T-helper 22 cell (primary cell): ENCODE results near the gene CD8B2.
"Not testable (repeated sequence)": the region's sequence is repeated elsewhere in the genome, so short reads cannot be mapped to it uniquely, and the experiment has no call there.

Experiments used
- DNase-seq: peaks from one replicate; pipeline ENCODE4 v3.0.0-alpha.2; 2020; ENCODE audit warnings: low read depth

Gene CD8B2

GRCh38 chr2:106486551-106487385, at the start of gene CD8B2:
Gene CD8B2 (plus strand): TSS chr2:106487364. CDS start chr2:106487427, 63 bp downstream.
- not testable (repeated sequence) for DNase-seq

GRCh38 chr2:106461882-106462281, 25.3 kb upstream of the CD8B2 start:
- not testable (repeated sequence) for DNase-seq

GRCh38 chr2:106467516-106467915, 19.6 kb upstream of the CD8B2 start:
- DNase-seq = not testable (repeated sequence)

- DNase-seq = not testable (repeated sequence)
Observed at GRCh38 chr2:106468107-106468506, 19.1 kb upstream of the CD8B2 start, which contains the start of gene RGPD3. Gene RGPD3 (minus strand): TSS chr2:106468413. CDS start chr2:106468288, 125 bp downstream.

GRCh38 chr2:106470658-106471057, 16.5 kb upstream of the CD8B2 start:
- peak; percentile 6 for DNase-seq

- not testable (repeated sequence) for DNase-seq
Observed at GRCh38 chr2:106477647-106478046, 9.5 kb upstream of the CD8B2 start.

GRCh38 chr2:106479563-106479962, 7.6 kb upstream of the CD8B2 start:
- not testable (repeated sequence) for DNase-seq

- DNase-seq = not testable (repeated sequence)
Observed at GRCh38 chr2:106487386-106488191, 425 bp downstream of the CD8B2 start.

- not testable (repeated sequence) for DNase-seq
Observed at GRCh38 chr2:106489701-106490100, 2.5 kb downstream of the CD8B2 start.

- DNase-seq = not testable (repeated sequence)
Observed at GRCh38 chr2:106492399-106492798, 5.2 kb downstream of the CD8B2 start.

GRCh38 chr2:106492913-106493312, 5.7 kb downstream of the CD8B2 start:
- DNase-seq = not testable (repeated sequence)

GRCh38 chr2:106498549-106498948, 11.4 kb downstream of the CD8B2 start:
- not testable (repeated sequence) for DNase-seq

GRCh38 chr2:106500350-106500749, 13.2 kb downstream of the CD8B2 start:
- not testable (repeated sequence) for DNase-seq

- DNase-seq = not testable (repeated sequence)
Observed at GRCh38 chr2:106502351-106502750, 15.2 kb downstream of the CD8B2 start.

- DNase-seq = not testable (repeated sequence)
Observed at GRCh38 chr2:106504192-106504591, 17.0 kb downstream of the CD8B2 start.

GRCh38 chr2:106504787-106505186, 17.6 kb downstream of the CD8B2 start:
- DNase-seq = not testable (repeated sequence)

- not testable (repeated sequence) for DNase-seq
Observed at GRCh38 chr2:106506002-106506687, 19.0 kb downstream of the CD8B2 start.

- DNase-seq = not testable (repeated sequence)
Observed at GRCh38 chr2:106508660-106509373, 21.7 kb downstream of the CD8B2 start.

GRCh38 chr2:106509374-106509770, 22.2 kb downstream of the CD8B2 start:
- DNase-seq = not testable (repeated sequence)

GRCh38 chr2:106510791-106511190, 23.6 kb downstream of the CD8B2 start:
- DNase-seq = not testable (repeated sequence)

GRCh38 chr2:106511476-106511901, 24.3 kb downstream of the CD8B2 start:
- DNase-seq = not testable (repeated sequence)
